LNCaP clone FGC (cell line): ENCODE measurements around the gene MARK1.
A peak's percentile ranks its signal among the peaks of the same experiment; 100 is the strongest.

Source experiments
- DNase-seq: peaks from one replicate; pipeline ENCODE4 v3.0.0-alpha.2; 2011; ENCODE audit warnings: low read depth
- H3K4me3 ChIP-seq: 2 replicates; pipeline ENCODE4 v1.5.1; 2011; ENCODE audit warnings: mild to moderate bottlenecking, low read depth, low read length, control low read depth
- CTCF ChIP-seq: IDR thresholded peaks from 2 replicates; pipeline ENCODE4 v1.5.1; 2012; ENCODE audit warnings: mild to moderate bottlenecking; ENCODE audit not compliant: control insufficient read depth, insufficient read depth; ENCODE audit errors: extremely low read depth

The MARK1 gene

DNA sequence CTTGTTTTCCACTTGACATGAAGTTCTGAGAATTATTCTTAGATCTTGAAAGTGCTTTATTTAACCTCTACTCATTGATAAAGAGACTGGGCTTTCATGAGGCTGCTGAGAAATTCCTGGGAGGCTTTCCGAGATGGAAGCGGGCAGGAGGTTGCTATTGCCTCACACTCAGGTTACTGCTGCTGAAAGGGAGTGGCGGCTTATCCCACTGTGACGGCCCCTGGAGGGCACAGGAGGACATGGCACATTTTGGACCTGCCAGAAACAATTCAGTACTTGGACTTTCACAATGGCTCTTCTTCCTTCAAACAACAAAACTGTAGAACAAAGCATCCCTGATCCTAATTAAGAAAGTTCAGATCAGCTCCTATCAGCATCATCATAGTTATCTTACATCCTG is 16.2 kb upstream of the MARK1 start:
- TF ChIP-seq CTCF = no peak
- no peak overlapping the region for H3K4me3 ChIP-seq
- DNase-seq = no peak

DNA sequence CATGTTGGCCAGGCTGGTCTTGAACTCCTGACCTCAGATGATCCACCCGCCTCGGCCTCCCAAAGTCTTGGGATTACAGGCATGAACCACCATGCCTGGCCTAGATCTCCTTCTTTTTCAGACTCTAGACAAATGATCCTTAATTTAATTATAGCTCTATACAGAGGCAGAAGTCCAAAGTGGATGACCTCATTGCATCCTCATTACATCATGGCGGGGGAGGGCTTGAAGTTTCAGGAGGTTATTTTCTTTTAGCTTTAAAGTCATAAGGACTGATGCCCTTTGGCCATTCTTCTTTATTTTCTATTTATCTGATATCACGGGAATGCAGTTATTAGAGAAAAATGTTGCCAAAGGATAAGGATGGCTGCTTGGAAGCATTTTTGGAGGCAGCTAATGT is 14.1 kb upstream of the MARK1 start:
- TF ChIP-seq CTCF = no peak
- no peak overlapping the region for H3K4me3 ChIP-seq
- no peak for DNase-seq

GRCh38 chr1:220514256-220514655 is 13.7 kb upstream of the MARK1 start:
- no peak for DNase-seq
- TF ChIP-seq CTCF = no peak
- no peak overlapping the region for H3K4me3 ChIP-seq

GRCh38 chr1:220516014-220516721 is 11.8 kb upstream of the MARK1 start:
- no peak overlapping the region for H3K4me3 ChIP-seq
- no peak for TF ChIP-seq CTCF
- no peak for DNase-seq

- H3K4me3 ChIP-seq = no peak overlapping the region
- no peak for DNase-seq
- TF ChIP-seq CTCF = no peak
Measured at GRCh38 chr1:220516722-220517042, 11.3 kb upstream of the MARK1 start.

DNA sequence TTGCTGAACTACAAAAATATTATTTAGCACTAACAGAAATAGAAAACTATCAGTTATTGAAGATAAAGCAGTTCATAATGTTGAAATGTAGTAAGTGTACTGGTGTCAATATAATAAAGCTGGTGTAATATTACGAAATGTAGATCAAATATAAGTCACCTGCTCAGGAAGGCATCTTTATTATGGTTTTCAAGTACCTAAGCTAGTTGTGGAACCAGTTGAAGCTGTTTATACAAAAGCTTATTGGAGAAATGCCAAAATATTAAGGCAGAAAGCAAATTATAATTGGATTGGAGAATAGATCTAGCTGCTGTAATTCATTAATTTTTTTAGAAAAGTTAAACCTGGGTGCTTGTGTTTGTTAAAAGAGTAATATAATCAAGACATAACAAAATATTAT is 6.2 kb upstream of the MARK1 start:
- peak overlapping the region; percentile 3; the same call in 1 of the 2 replicates for H3K4me3 ChIP-seq
- peak; percentile 90 for DNase-seq
- TF ChIP-seq CTCF = no peak

- H3K4me3 ChIP-seq = no peak overlapping the region
- no peak for TF ChIP-seq CTCF
- no peak for DNase-seq
Measured at GRCh38 chr1:220526294-220526693, 1.6 kb upstream of the MARK1 start.
